ENCODE data around the gene SSPN.

- TF ChIP-seq, protein P1, sequence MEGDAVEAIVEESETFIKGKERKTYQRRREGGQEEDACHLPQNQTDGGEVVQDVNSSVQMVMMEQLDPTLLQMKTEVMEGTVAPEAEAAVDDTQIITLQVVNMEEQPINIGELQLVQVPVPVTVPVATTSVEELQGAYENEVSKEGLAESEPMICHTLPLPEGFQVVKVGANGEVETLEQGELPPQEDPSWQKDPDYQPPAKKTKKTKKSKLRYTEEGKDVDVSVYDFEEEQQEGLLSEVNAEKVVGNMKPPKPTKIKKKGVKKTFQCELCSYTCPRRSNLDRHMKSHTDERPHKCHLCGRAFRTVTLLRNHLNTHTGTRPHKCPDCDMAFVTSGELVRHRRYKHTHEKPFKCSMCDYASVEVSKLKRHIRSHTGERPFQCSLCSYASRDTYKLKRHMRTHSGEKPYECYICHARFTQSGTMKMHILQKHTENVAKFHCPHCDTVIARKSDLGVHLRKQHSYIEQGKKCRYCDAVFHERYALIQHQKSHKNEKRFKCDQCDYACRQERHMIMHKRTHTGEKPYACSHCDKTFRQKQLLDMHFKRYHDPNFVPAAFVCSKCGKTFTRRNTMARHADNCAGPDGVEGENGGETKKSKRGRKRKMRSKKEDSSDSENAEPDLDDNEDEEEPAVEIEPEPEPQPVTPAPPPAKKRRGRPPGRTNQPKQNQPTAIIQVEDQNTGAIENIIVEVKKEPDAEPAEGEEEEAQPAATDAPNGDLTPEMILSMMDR (IDR thresholded peaks at IDR 0.05): no peak
- TF ChIP-seq POLR2A (IDR thresholded peaks at IDR 0.05): no peak
Measured at GRCh38 chr12:26233631-26234030, 38.3 kb downstream of the SSPN start.

Data from esophagus squamous epithelium (tissue), 4 donors.